Vagina (tissue), 2 donors: ENCODE data around the gene SPEF1. TPM values are rescaled to one million over a fixed set of nuclear protein-coding genes. Genes with fewer than 3 reads are reported as not detected.

Experiments
- DNase-seq, 2 donors: peaks; one replicate each; pipeline ENCODE4 v3.0.0-alpha.2; 2017; ENCODE audit errors: extremely low spot score in 2 of 2
- H3K27ac ChIP-seq: fragments of 200-600 bp; sonication (generic); one replicate; pipeline ENCODE4 v1.5.1; 2019
- H3K27me3 ChIP-seq: fragments of 200-600 bp; sonication (generic); one replicate; pipeline ENCODE4 v1.5.1; 2019
- H3K36me3 ChIP-seq, 2 donors: fragments of 200-600 bp; sonication (generic); one replicate each; pipeline ENCODE4 v1.5.1; 2017 to 2019
- H3K4me1 ChIP-seq: fragments of 200-600 bp; sonication (generic); one replicate; pipeline ENCODE4 v1.5.1; 2019
- H3K4me3 ChIP-seq, 2 donors: fragments of 200-600 bp; sonication (generic); 1 replicate in 1 of 2; 2 replicates in 1 of 2; pipeline ENCODE4 v1.5.1; 2016 to 2019
- H3K9me3 ChIP-seq: fragments of 200-600 bp; sonication (generic); one replicate; pipeline ENCODE4 v1.5.1; 2019
- POLR2A ChIP-seq, 2 donors: fragments of 450-650 bp; IDR thresholded peaks; one replicate each; pipeline ENCODE4 v1.6.1; 2017; ENCODE audit warnings: antibody characterized with exemption in 2 of 2, mild to moderate bottlenecking in 2 of 2, moderate library complexity in 2 of 2
- POLR2AphosphoS5 ChIP-seq, 2 donors: sonication (generic); formaldehyde crosslinking; IDR thresholded peaks; one replicate each; pipeline ENCODE4 v1.9.0; 2017; ENCODE audit warnings: antibody characterized with exemption in 2 of 2, mild to moderate bottlenecking in 2 of 2, low read depth in 1 of 2; ENCODE audit not compliant: insufficient read depth in 1 of 2
- intact Hi-C: fragments of 100-400 bp; cut with DNase I; formaldehyde crosslinking; loops from one replicate; pipeline ENCODE4 v1.15.1; 2023
- total RNA-seq: library from RNA; depleted of rRNA; stranded (reverse); fragments of >200 nt; gene quantifications from one replicate; pipeline ENCODE4 v1.2.3, GENCODE V29; 2016
- TF ChIP-seq, protein P1 (sequence below), 3 experiments: fragments of 450-650 bp in 2 of 3; fragments of 200-600 bp in 1 of 3; sonication (generic) in 1 of 3; IDR thresholded peaks; one replicate each; pipeline ENCODE4 v1.5.1; 2017 to 2019; ENCODE audit warnings: antibody characterized with exemption in 3 of 3, mild to moderate bottlenecking in 2 of 3, moderate library complexity in 2 of 3

The SPEF1 gene
- total RNA-seq, 1 donor from 2014 or later = not detected

DNA sequence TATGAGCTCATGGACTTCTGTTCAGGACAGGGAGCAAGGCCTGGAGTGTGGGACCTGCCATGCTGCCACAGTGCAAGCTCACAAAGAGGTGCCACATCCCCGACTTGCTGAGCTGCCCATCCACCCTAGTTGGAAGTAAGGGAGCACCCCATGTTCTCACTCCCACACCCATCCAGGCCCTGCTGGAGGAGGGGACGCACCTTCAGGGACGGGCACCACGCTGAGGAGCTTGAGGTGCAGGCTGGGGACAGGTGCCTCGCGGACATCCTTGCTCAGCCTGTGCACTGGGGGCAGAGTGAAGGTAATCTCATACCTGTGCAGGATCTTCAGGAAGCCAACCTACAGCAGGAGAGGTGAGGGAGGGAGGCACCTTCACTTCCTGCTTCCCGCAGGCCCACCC is 26.0 kb downstream of the SPEF1 start:
- DNase-seq = no peak
- Histone ChIP-seq H3K9me3 (no peaks in the 10 kb centered on the region), H3K4me3 (no peak overlapping the region), H3K27me3 (no peaks in the 10 kb centered on the region), H3K4me1 (no peaks in the 10 kb centered on the region), H3K36me3 (peaks cover 0 to 8% of the 10 kb centered on the region in 2 donors), H3K27ac (no peak overlapping the region)
- no peak for TF ChIP-seq POLR2AphosphoS5 (IDR thresholded peaks at IDR 0.05; ENCODE audit: insufficient read depth in 1 of 2, low read depth in 1 of 2)
- TF ChIP-seq, protein P1, sequence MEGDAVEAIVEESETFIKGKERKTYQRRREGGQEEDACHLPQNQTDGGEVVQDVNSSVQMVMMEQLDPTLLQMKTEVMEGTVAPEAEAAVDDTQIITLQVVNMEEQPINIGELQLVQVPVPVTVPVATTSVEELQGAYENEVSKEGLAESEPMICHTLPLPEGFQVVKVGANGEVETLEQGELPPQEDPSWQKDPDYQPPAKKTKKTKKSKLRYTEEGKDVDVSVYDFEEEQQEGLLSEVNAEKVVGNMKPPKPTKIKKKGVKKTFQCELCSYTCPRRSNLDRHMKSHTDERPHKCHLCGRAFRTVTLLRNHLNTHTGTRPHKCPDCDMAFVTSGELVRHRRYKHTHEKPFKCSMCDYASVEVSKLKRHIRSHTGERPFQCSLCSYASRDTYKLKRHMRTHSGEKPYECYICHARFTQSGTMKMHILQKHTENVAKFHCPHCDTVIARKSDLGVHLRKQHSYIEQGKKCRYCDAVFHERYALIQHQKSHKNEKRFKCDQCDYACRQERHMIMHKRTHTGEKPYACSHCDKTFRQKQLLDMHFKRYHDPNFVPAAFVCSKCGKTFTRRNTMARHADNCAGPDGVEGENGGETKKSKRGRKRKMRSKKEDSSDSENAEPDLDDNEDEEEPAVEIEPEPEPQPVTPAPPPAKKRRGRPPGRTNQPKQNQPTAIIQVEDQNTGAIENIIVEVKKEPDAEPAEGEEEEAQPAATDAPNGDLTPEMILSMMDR (IDR thresholded peaks at IDR 0.05) = no peak
- no peak for TF ChIP-seq POLR2A (IDR thresholded peaks at IDR 0.05)
- intact Hi-C loops = no loop called here

DNA sequence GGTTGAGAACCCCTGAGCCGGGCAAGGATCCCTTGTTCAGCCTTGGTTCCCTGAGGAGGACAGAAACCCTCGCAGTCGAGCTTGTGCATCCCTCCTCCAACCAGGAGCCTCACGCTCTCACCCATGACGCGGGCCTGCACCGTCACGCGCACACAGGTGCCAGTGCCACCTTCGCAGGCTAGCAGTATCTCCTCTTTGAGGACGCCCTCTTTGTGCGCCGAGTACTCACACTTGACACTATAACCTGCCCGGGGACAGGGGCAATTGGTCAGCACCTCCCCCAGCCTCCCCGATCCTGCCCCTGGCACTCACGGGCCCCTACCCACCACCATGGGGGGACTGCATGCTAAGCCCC is 27.0 kb downstream of the SPEF1 start:
- TF ChIP-seq, protein P1 (IDR thresholded peaks at IDR 0.05) = no peak
- no peak for TF ChIP-seq POLR2AphosphoS5 (IDR thresholded peaks at IDR 0.05; ENCODE audit: insufficient read depth in 1 of 2, low read depth in 1 of 2)
- no peak for TF ChIP-seq POLR2A (IDR thresholded peaks at IDR 0.05)
- no peaks in the 10 kb centered on the region for H3K4me1 ChIP-seq
- no peak for DNase-seq
- peaks cover 0 to 12% of the 10 kb centered on the region in 2 donors for H3K36me3 ChIP-seq
- H3K4me3 ChIP-seq = no peak overlapping the region
- no peaks in the 10 kb centered on the region for H3K9me3 ChIP-seq
- H3K27me3 ChIP-seq = no peaks in the 10 kb centered on the region
- intact Hi-C loops = no loop called here
- H3K27ac ChIP-seq = no peak overlapping the region

DNA sequence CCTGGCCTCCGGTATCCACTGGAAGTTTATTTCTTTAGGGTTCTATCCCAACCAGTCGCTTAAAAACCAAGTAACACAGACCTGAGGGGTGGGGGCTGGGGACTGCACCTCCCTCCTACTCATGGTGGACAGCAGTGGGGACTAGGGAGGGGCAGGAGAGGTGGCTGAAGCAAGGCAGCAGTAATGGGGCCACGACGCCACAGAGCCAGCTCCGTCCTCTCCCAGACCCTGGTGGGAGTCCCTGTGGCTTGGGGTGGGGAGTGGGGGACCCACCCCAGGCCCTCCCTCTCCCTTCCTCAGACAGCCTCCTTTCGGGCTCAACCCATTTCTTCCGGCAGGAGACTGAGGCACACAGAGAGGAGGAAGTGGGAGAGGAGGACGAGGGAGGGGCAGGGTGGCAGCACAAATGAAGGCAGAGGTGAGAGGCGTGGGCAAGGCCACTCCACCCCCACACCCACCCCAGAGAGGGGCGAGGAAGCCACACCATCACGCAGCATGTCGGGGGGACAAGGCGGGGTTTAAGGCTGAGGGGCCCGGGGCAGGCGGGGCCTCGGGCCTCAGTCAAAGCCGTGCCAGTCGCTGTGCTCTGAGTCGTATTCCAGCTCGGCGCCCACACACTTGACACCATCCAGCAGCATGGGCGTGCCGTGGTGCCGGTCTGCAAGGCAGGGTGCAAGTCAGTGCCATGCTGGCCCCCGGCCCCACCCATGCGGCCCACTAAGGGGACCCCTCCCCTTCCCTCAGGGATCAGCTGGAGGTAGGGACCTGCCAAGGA is 27.6 kb downstream of the SPEF1 start:
- H3K27me3 ChIP-seq = no peaks in the 10 kb centered on the region
- intact Hi-C loops = no loop called here
- no peaks in the 10 kb centered on the region for H3K9me3 ChIP-seq
- H3K4me1 ChIP-seq = no peaks in the 10 kb centered on the region
- TF ChIP-seq POLR2AphosphoS5 (IDR thresholded peaks at IDR 0.05; ENCODE audit: insufficient read depth in 1 of 2, low read depth in 1 of 2) (no peak), POLR2A (IDR thresholded peaks at IDR 0.05) (no peak)
- TF ChIP-seq, protein P1 (IDR thresholded peaks at IDR 0.05) = no peak
- DNase-seq = no peak
- no peak overlapping the region for H3K27ac ChIP-seq
- H3K36me3 ChIP-seq = peaks cover 0 to 12% of the 10 kb centered on the region in 2 donors
- H3K4me3 ChIP-seq = no peak overlapping the region

DNA sequence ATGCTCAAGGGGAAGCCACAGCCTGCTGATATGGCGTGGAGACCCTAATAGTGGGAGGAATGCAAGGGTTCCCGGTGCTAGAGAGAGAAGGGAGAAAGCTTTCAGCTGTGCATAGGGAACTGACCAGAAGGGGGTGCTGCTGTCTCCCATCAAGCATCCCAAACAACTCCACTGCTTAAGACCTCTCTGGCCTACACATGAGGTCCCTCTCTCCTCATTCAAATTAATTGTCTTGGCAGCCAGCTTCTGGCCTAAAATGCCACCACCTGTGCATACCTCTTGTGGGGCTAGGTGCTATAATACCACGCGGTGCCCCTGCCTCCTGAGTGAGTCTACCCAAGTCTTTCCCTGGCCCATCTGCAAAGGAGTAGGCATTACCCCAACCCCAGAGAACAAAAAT is 28.1 kb downstream of the SPEF1 start:
- intact Hi-C loops = no loop called here
- Histone ChIP-seq H3K9me3 (no peaks in the 10 kb centered on the region), H3K4me1 (no peaks in the 10 kb centered on the region), H3K27me3 (no peaks in the 10 kb centered on the region), H3K27ac (no peak overlapping the region), H3K36me3 (peaks cover 0 to 12% of the 10 kb centered on the region in 2 donors), H3K4me3 (no peak overlapping the region)
- no peak for DNase-seq
- no peak for TF ChIP-seq POLR2AphosphoS5 (IDR thresholded peaks at IDR 0.05; ENCODE audit: insufficient read depth in 1 of 2, low read depth in 1 of 2)
- TF ChIP-seq POLR2A (IDR thresholded peaks at IDR 0.05) = no peak
- TF ChIP-seq, protein P1 (IDR thresholded peaks at IDR 0.05) = peak; percentile 39 to 66 (median 44)

DNA sequence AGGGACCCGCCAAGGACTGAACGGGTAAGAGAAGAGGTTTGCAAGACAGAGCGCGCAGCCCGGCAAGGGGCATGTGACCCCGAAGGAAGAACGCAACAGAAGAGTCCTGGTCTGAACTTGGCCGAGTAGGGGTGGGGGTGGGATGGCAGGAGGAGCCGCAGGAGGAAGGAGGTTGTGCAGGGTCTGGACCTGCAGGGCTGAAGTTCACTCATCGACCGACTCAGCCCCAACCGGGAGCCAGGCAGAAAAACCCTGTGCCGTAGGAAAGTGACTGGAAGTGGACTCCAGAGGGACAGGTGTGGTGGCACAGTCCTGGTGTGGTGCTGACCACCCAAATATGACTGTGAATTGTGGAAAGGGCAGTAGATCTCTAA is 28.9 kb downstream of the SPEF1 start:
- TF ChIP-seq, protein P1 (IDR thresholded peaks at IDR 0.05) = no peak
- TF ChIP-seq POLR2AphosphoS5 (IDR thresholded peaks at IDR 0.05; ENCODE audit: insufficient read depth in 1 of 2, low read depth in 1 of 2) (no peak), POLR2A (IDR thresholded peaks at IDR 0.05) (no peak)
- intact Hi-C loops = no loop called here
- H3K27me3 ChIP-seq = no peaks in the 10 kb centered on the region
- DNase-seq = no peak
- H3K4me1 ChIP-seq = no peaks in the 10 kb centered on the region
- no peaks in the 10 kb centered on the region for H3K9me3 ChIP-seq
- H3K27ac ChIP-seq = no peak overlapping the region
- H3K36me3 ChIP-seq = peaks cover 0 to 12% of the 10 kb centered on the region in 2 donors
- peak overlapping the region in 1 of 2 donors; percentile 33 for H3K4me3 ChIP-seq
